Inflammatory macrophage treated with lipopolysaccharide for 4 hours (primary cell): ENCODE results near the gene ARL9.

ENCODE experiments used
- DNase-seq: peaks from one replicate; pipeline ENCODE4 v3.0.0-alpha.2; 2020

Gene ARL9

GRCh38 chr4:56532239-56532638 lies 26.6 kb downstream of the ARL9 start:
- DNase-seq, result no peak

DNA sequence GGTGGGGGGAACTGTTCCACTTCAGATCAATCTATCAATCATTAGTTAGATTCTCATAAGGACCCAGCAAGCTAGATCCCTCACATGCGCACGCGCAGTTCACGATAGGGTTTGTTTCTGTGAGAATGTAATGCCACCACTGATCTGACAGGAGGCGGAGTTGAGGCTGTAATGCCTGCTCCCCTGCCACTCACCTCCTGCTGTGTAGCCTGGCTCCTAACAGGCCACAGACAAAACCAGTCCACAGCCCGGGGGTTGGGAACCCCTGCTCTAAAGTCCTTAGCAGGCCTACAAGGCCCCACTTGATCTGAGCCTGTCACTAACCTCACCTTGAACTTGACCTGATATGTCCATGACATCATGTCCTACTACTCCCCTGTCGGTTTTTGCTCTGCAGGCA lies 30.3 kb downstream of the ARL9 start:
- DNase-seq, result no peak

- DNase-seq, result no peak
Measured at GRCh38 chr4:56537147-56537546, 31.6 kb downstream of the ARL9 start.

DNA sequence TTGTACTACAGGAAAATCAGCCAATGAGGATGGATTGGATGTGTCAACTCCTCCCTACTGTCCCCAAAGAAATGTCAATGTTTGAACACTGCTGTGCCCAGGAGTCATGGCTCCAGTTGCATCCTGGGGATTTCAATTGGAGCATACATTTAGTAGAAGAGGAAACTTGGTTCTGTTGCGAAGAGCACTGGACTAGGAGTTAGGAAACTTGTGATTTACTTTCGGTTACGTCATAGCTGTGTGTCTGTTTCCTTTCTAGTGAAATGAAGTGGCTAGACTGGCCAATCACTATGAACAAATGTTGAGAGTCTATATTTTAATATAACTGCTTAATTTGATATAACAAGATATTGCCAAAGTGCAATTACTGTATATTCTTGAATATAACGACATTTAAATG lies 35.2 kb downstream of the ARL9 start:
- DNase-seq, result peak; percentile 64

- DNase-seq, result peak; percentile 65
Measured at GRCh38 chr4:56544573-56545131, 39.1 kb downstream of the ARL9 start.

- DNase-seq, result no peak
Measured at GRCh38 chr4:56550642-56551041, 45.1 kb downstream of the ARL9 start.

GRCh38 chr4:56551516-56551915 lies 45.9 kb downstream of the ARL9 start:
- DNase-seq, result no peak

- DNase-seq, result no peak
Measured at GRCh38 chr4:56552273-56552672, 46.7 kb downstream of the ARL9 start.

GRCh38 chr4:56570041-56570440 lies 64.5 kb downstream of the ARL9 start:
- DNase-seq, result no peak
